K562 (cell line): Measurements from ENCODE around the gene ZEB2. TPM values are rescaled to one million over a fixed set of nuclear protein-coding genes. Genes with fewer than 3 reads are reported as not detected.

Experiments
- BRD9 ChIP-seq: fragments of 450-650 bp; IDR thresholded peaks from 2 replicates; pipeline ENCODE4 v1.6.1; 2018; ENCODE audit warnings: low read depth; ENCODE audit not compliant: partially characterized antibody
- CBFA2T3 ChIP-seq: fragments of 450-650 bp; IDR thresholded peaks from 2 replicates; pipeline ENCODE4 v1.6.1; 2017
- CXXC5 ChIP-seq: fragments of 250-450 bp; sonication (Bioruptor Pico); IDR thresholded peaks from 2 replicates; pipeline ENCODE4 v1.8.0; 2022; ENCODE audit warnings: inconsistent platforms, mild to moderate bottlenecking, moderate library complexity
- ESRRA ChIP-seq: fragments of 450-650 bp; IDR thresholded peaks from 2 replicates; pipeline ENCODE4 v1.6.1; 2014; ENCODE audit warnings: low read depth, mild to moderate bottlenecking, moderate library complexity, borderline replicate concordance
- EWSR1 ChIP-seq: fragments of 450-650 bp; IDR thresholded peaks from 2 replicates; pipeline ENCODE4 v1.6.1; 2018; ENCODE audit warnings: borderline replicate concordance, mild to moderate bottlenecking, low read depth, moderate library complexity; ENCODE audit not compliant: partially characterized antibody
- EZH2 ChIP-seq: IDR thresholded peaks from 2 replicates; pipeline ENCODE4 v1.6.1; 2012; ENCODE audit warnings: low read depth, mild to moderate bottlenecking, inconsistent platforms, low read length, borderline replicate concordance
- FOXA1 ChIP-seq: fragments of 450-650 bp; IDR thresholded peaks from 2 replicates; pipeline ENCODE4 v1.6.1; 2016; ENCODE audit warnings: mild to moderate bottlenecking, borderline replicate concordance
- FOXJ3 ChIP-seq: sonication (generic); formaldehyde crosslinking; IDR thresholded peaks from 2 replicates; pipeline ENCODE4 v1.4.0; 2020; ENCODE audit warnings: mild to moderate bottlenecking, missing genetic modification reagents
- FOXM1 ChIP-seq, 2 experiments: fragments of 450-650 bp in 1 of 2; sonication (generic) in 1 of 2; formaldehyde crosslinking in 1 of 2; IDR thresholded peaks; 2 replicates each; pipeline versions ENCODE4 v1.6.1 to v1.9.0; 2017 to 2022; ENCODE audit warnings: low read depth in 2 of 2, mild to moderate bottlenecking in 2 of 2, missing genetic modification reagents in 1 of 2, moderate library complexity in 1 of 2
- HDAC8 ChIP-seq: fragments of 450-650 bp; IDR thresholded peaks from 2 replicates; pipeline ENCODE4 v1.6.1; 2016; ENCODE audit warnings: mild to moderate bottlenecking, missing genetic modification characterization, moderate library complexity, missing compliant biosample characterization
- HLTF ChIP-seq: fragments of 450-650 bp; IDR thresholded peaks from 2 replicates; pipeline ENCODE4 v1.6.1; 2016
- KDM1A ChIP-seq, 2 experiments: fragments of 450-650 bp; IDR thresholded peaks; 2 replicates each; pipeline ENCODE4 v1.6.1; 2016; ENCODE audit warnings: mild to moderate bottlenecking in 2 of 2
- MECOM ChIP-seq: fragments of 250-450 bp; sonication (Bioruptor Pico); IDR thresholded peaks from 2 replicates; pipeline ENCODE4 v1.8.0; 2022; ENCODE audit warnings: inconsistent platforms
- MEF2A ChIP-seq: IDR thresholded peaks from 2 replicates; pipeline ENCODE4 v1.6.1; 2011; ENCODE audit warnings: low read depth, mild to moderate bottlenecking, low read length, moderate library complexity; ENCODE audit not compliant: control insufficient read depth
- NCOA1 ChIP-seq: fragments of 450-650 bp; IDR thresholded peaks from 2 replicates; pipeline ENCODE4 v1.6.1; 2016; ENCODE audit warnings: low read depth
- NKRF ChIP-seq: fragments of 450-650 bp; IDR thresholded peaks from 2 replicates; pipeline ENCODE4 v1.6.1; 2016; ENCODE audit warnings: borderline replicate concordance
- RFX7 ChIP-seq: fragments of 250-450 bp; sonication (Bioruptor Pico); IDR thresholded peaks from 2 replicates; pipeline ENCODE4 v1.5.1; 2021; ENCODE audit warnings: mild to moderate bottlenecking
- SMARCA4 ChIP-seq: fragments of 450-650 bp; IDR thresholded peaks from 2 replicates; pipeline ENCODE4 v1.6.1; 2016
- SNAPC5 ChIP-seq: fragments of 250-450 bp; sonication (Bioruptor Pico); IDR thresholded peaks from 2 replicates; pipeline ENCODE4 v1.8.0; 2021; ENCODE audit warnings: moderate library complexity, mild to moderate bottlenecking, inconsistent platforms
- TARDBP ChIP-seq: fragments of 450-650 bp; IDR thresholded peaks from 2 replicates; pipeline ENCODE4 v1.6.1; 2016
- TFAM ChIP-seq: fragments of 250-450 bp; sonication (Bioruptor Pico); conservative IDR thresholded peaks from 2 replicates; pipeline ENCODE4 v1.5.0; 2021; ENCODE audit warnings: mild to moderate bottlenecking, moderate library complexity
- TFAP4 ChIP-seq: sonication (generic); formaldehyde crosslinking; IDR thresholded peaks from 2 replicates; pipeline ENCODE4 v1.8.0; 2022; ENCODE audit warnings: missing genetic modification reagents, mild to moderate bottlenecking, moderate library complexity, borderline replicate concordance
- ZBTB43 ChIP-seq: sonication (generic); formaldehyde crosslinking; IDR thresholded peaks from 2 replicates; pipeline ENCODE4 v1.8.0; 2023; ENCODE audit warnings: mild to moderate bottlenecking, missing genetic modification reagents
- ZBTB8A ChIP-seq: fragments of 450-650 bp; IDR thresholded peaks from 2 replicates; pipeline ENCODE4 v1.6.1; 2018; ENCODE audit warnings: mild to moderate bottlenecking, moderate library complexity; ENCODE audit not compliant: partially characterized antibody
- ZNF507 ChIP-seq: conservative IDR thresholded peaks from 2 replicates; pipeline ENCODE4 v1.6.1; 2017; ENCODE audit warnings: missing genetic modification characterization, missing compliant biosample characterization
- polyA plus RNA-seq, 8 experiments: library from polyadenylated mRNA; depleted of rRNA in 4 of 8; stranded (reverse) in 5 of 8; unstranded in 3 of 8; fragments of >200 nt; fragmentation: Nextera tagmentation in 2 of 8; fragmentation: Illumina TruSeq in 1 of 8; extraction: Ambion mirVana in 2 of 8; extraction: Trizol in 1 of 8; gene quantifications; 2 replicates each; pipeline versions ENCODE4 v1.2.1 to v1.2.3, GENCODE V29; 2011 to 2014; ENCODE audit warnings: inconsistent platforms in 1 of 8, missing spikeins in 1 of 8
- total RNA-seq, 7 experiments: library from RNA; depleted of rRNA in 6 of 7; stranded (reverse); fragments of >200 nt in 6 of 7; fragmentation: Illumina TruSeq in 2 of 7; extraction: Trizol in 2 of 7; gene quantifications; 2 replicates each; pipeline versions ENCODE4 v1.2.1 to v1.2.3, GENCODE V29; 2011 to 2021; ENCODE audit warnings: low replicate concordance in 1 of 7

ZEB2 gene
- total and polyA plus RNA-seq, 9 of the 15 experiments (the other 6 are each of a cell fraction or from before 2014, with no cell fraction given), result 15.1 to 113 (median 72.3) TPM

- peak; percentile 48; the same call in 1 of the 2 replicates for TF ChIP-seq TFAP4
- TF ChIP-seq EWSR1, result no peak
- no peak for TF ChIP-seq MEF2A
- no peak for TF ChIP-seq KDM1A (IDR thresholded peaks at IDR 0.05)
- no peak for TF ChIP-seq TFAM (CRISPR knock-in tag)
- TF ChIP-seq NKRF, result 0 out of 2 replicates have a peak, but pooled peaks have one; percentile 8
- TF ChIP-seq FOXJ3 (CRISPR knock-in tag), result no peak
- TF ChIP-seq RFX7 (CRISPR knock-in tag), result no peak
- no peak for TF ChIP-seq FOXM1 (IDR thresholded peaks at IDR 0.05; ENCODE audit: low read depth)
- TF ChIP-seq FOXM1 (CRISPR knock-in tag; IDR thresholded peaks at IDR 0.05; ENCODE audit: low read depth), result no peak
- TF ChIP-seq FOXA1, result no peak
- TF ChIP-seq TARDBP, result no peak
- no peak for TF ChIP-seq HDAC8 (tag)
- TF ChIP-seq HLTF, result no peak
- TF ChIP-seq NCOA1, result no peak
- 0 out of 2 replicates have a peak, but pooled peaks have one; percentile 13 for TF ChIP-seq CXXC5 (CRISPR knock-in tag)
- peak; percentile 4; the same call in 1 of the 2 replicates for TF ChIP-seq SMARCA4
- no peak for TF ChIP-seq ZBTB8A
- 0 out of 2 replicates have a peak, but pooled peaks have one; percentile 2 for TF ChIP-seq ESRRA
- TF ChIP-seq BRD9, result peak; percentile 9
- no peak for TF ChIP-seq ZNF507 (tag)
- TF ChIP-seq CBFA2T3, result no peak
- TF ChIP-seq EZH2, result no peak
- TF ChIP-seq SNAPC5 (CRISPR knock-in tag), result no peak
- no peak for TF ChIP-seq ZBTB43 (CRISPR knock-in tag)
- TF ChIP-seq MECOM (CRISPR knock-in tag), result no peak
Observed at GRCh38 chr2:144523596-144524117, 3.7 kb upstream of the ZEB2 start (continued).
